OCI-LY1 (cell line): ENCODE results near the gene GALNT7.

ENCODE experiments used
- H2AFZ ChIP-seq: fragments of 200-600 bp; sonication (generic), shearing (Covaris generic); 2 replicates; pipeline ENCODE4 v1.6.0; 2014; ENCODE audit warnings: antibody characterized with exemption, mild to moderate bottlenecking, low read length
- H3F3A ChIP-seq: fragments of 200-600 bp; sonication (generic), shearing (Covaris generic); 2 replicates; pipeline ENCODE4 v1.6.0; 2014; ENCODE audit warnings: mild to moderate bottlenecking, antibody characterized with exemption, low read length, moderate library complexity; ENCODE audit not compliant: insufficient read depth
- H3K27ac ChIP-seq: fragments of 200-600 bp; sonication (generic); 2 replicates; pipeline ENCODE4 v1.5.1; 2014; ENCODE audit warnings: low read length, mixed run types, mild to moderate bottlenecking, low read depth; ENCODE audit not compliant: poor library complexity, severe bottlenecking
- H3K27me3 ChIP-seq: fragments of 200-600 bp; sonication (generic); 2 replicates; pipeline ENCODE4 v1.6.0; 2014; ENCODE audit warnings: antibody characterized with exemption, mild to moderate bottlenecking, low read length, moderate library complexity; ENCODE audit not compliant: insufficient read depth
- H3K36me3 ChIP-seq: fragments of 200-600 bp; sonication (generic); 2 replicates; pipeline ENCODE4 v1.6.1; 2014; ENCODE audit warnings: mild to moderate bottlenecking, antibody characterized with exemption, low read length, moderate library complexity, mixed read lengths; ENCODE audit not compliant: insufficient read depth
- H3K4me1 ChIP-seq: fragments of 200-600 bp; sonication (generic); 2 replicates; pipeline ENCODE4 v1.5.1; 2014; ENCODE audit warnings: mild to moderate bottlenecking, low read length, moderate library complexity; ENCODE audit not compliant: insufficient read depth, severe bottlenecking
- H3K4me2 ChIP-seq: fragments of 200-600 bp; sonication (generic), shearing (Covaris generic); 2 replicates; pipeline ENCODE4 v1.6.1; 2014; ENCODE audit warnings: low read length
- H3K4me3 ChIP-seq: fragments of 200-600 bp; sonication (generic); 2 replicates; pipeline ENCODE4 v1.5.1; 2014; ENCODE audit warnings: low read length, low read depth, mild to moderate bottlenecking, mixed read lengths; ENCODE audit not compliant: poor library complexity, severe bottlenecking
- H3K79me2 ChIP-seq: fragments of 200-600 bp; shearing (Covaris generic); 2 replicates; pipeline ENCODE4 v1.6.1; 2016; ENCODE audit warnings: mixed run types, low read length, mixed read lengths; ENCODE audit not compliant: insufficient read depth
- H3K9ac ChIP-seq: fragments of 200-600 bp; sonication (generic), shearing (Covaris generic); 2 replicates; pipeline ENCODE4 v1.6.1; 2014; ENCODE audit warnings: mild to moderate bottlenecking, low read length, mixed read lengths
- H3K9me2 ChIP-seq: fragments of 200-600 bp; sonication (generic), shearing (Covaris generic); 2 replicates; pipeline ENCODE4 v1.6.1; 2014; ENCODE audit warnings: low read depth, mild to moderate bottlenecking, low read length, mixed read lengths
- H3K9me3 ChIP-seq: fragments of 200-600 bp; shearing (Covaris generic); 2 replicates; pipeline ENCODE4 v1.6.1; 2014; ENCODE audit warnings: low read length, mixed read lengths
- H4K20me1 ChIP-seq: fragments of 200-600 bp; sonication (generic), shearing (Covaris generic); 2 replicates; pipeline ENCODE4 v1.6.0; 2016; ENCODE audit warnings: mild to moderate bottlenecking, low read length; ENCODE audit not compliant: insufficient read depth
- CTCF ChIP-seq: fragments of 200-600 bp; sonication (generic), shearing (Covaris generic); IDR thresholded peaks from 2 replicates; pipeline ENCODE4 v1.5.1; 2017; ENCODE audit warnings: mild to moderate bottlenecking, antibody characterized with exemption, low read length, moderate library complexity, mixed read lengths
- EZH2 ChIP-seq: fragments of 200-600 bp; sonication (generic), shearing (Covaris generic); IDR thresholded peaks from 2 replicates; pipeline ENCODE4 v1.8.0; 2017; ENCODE audit warnings: borderline replicate concordance, mixed run types, mild to moderate bottlenecking, antibody characterized with exemption, low read length, moderate library complexity, mixed read lengths

Gene GALNT7

GRCh38 chr4:173347467-173347866 is 178.9 kb downstream of the GALNT7 start:
- no peaks in the 10 kb centered on the region for H3K9me2 ChIP-seq
- H4K20me1 ChIP-seq = no peaks in the 10 kb centered on the region
- H3K4me3 ChIP-seq = no peak overlapping the region
- no peaks in the 10 kb centered on the region for H3K79me2 ChIP-seq
- H3K36me3 ChIP-seq = no peaks in the 10 kb centered on the region
- H3K9ac ChIP-seq = no peak overlapping the region
- no peak overlapping the region for H3K4me2 ChIP-seq
- no peaks in the 10 kb centered on the region for H3F3A ChIP-seq
- H2AFZ ChIP-seq = no peak overlapping the region
- H3K4me1 ChIP-seq = no peaks in the 10 kb centered on the region
- no peaks in the 10 kb centered on the region for H3K9me3 ChIP-seq
- H3K27ac ChIP-seq = no peak overlapping the region
- TF ChIP-seq EZH2 = no peak
- no peak for TF ChIP-seq CTCF
- H3K27me3 ChIP-seq = no peaks in the 10 kb centered on the region

- Histone ChIP-seq H3K27ac (no peak overlapping the region), H3K36me3 (no peaks in the 10 kb centered on the region), H3K79me2 (no peaks in the 10 kb centered on the region), H3K9ac (no peak overlapping the region), H2AFZ (no peak overlapping the region), H3F3A (no peaks in the 10 kb centered on the region), H3K9me3 (no peaks in the 10 kb centered on the region), H4K20me1 (no peaks in the 10 kb centered on the region), H3K4me3 (no peak overlapping the region), H3K4me2 (no peak overlapping the region), H3K27me3 (no peaks in the 10 kb centered on the region), H3K4me1 (peaks cover 6% of the 10 kb centered on the region), H3K9me2 (no peaks in the 10 kb centered on the region)
- TF ChIP-seq CTCF (no peak), EZH2 (no peak)
These were observed 189.3 kb downstream of the GALNT7 start for GRCh38 chr4:173357939-173358338.

- no peaks in the 10 kb centered on the region for H3F3A ChIP-seq
- no peaks in the 10 kb centered on the region for H3K36me3 ChIP-seq
- H3K79me2 ChIP-seq = no peaks in the 10 kb centered on the region
- no peaks in the 10 kb centered on the region for H3K9me3 ChIP-seq
- TF ChIP-seq EZH2 = no peak
- TF ChIP-seq CTCF = peak; percentile 39
- H4K20me1 ChIP-seq = no peaks in the 10 kb centered on the region
- no peaks in the 10 kb centered on the region for H3K9me2 ChIP-seq
- H3K4me2 ChIP-seq = no peak overlapping the region
- H3K9ac ChIP-seq = no peak overlapping the region
- H3K4me3 ChIP-seq = no peak overlapping the region
- peaks cover 6% of the 10 kb centered on the region for H3K4me1 ChIP-seq
- no peak overlapping the region for H2AFZ ChIP-seq
- H3K27ac ChIP-seq = no peak overlapping the region
- H3K27me3 ChIP-seq = no peaks in the 10 kb centered on the region
These were observed 192.1 kb downstream of the GALNT7 start for GRCh38 chr4:173360587-173361221.
